Heart right ventricle (tissue), 16 donors: ENCODE measurements around the gene CHPF2. TPM values are rescaled to one million over a fixed set of nuclear protein-coding genes. Genes with fewer than 3 reads are reported as not detected.

Experiments
- ATAC-seq, 8 donors: fragments of 200-7000 bp; cut with Tn5 transposase; one replicate each; pipeline ENCODE4 v1.9.1; 2020; ENCODE audit warnings: mild to moderate bottlenecking in 8 of 8, moderate library complexity in 8 of 8, moderate number of reproducible peaks in 1 of 8
- DNase-seq, 2 donors: peaks; one replicate each; pipeline ENCODE4 v3.0.0-alpha.2; 2020
- H3K27ac ChIP-seq, 10 donors: fragments of 200-600 bp; sonication (generic) in 2 of 10; one replicate each; pipeline versions ENCODE4 v1.5.0 to v1.8.0; 2020 to 2022; ENCODE audit warnings: mild to moderate bottlenecking in 3 of 10
- H3K27me3 ChIP-seq, 7 donors: fragments of 200-600 bp; one replicate each; pipeline ENCODE4 v1.8.0; 2021 to 2022; ENCODE audit warnings: mild to moderate bottlenecking in 2 of 7
- H3K36me3 ChIP-seq, 9 donors: fragments of 200-600 bp; sonication (generic) in 1 of 9; one replicate each; pipeline versions ENCODE4 v1.5.0 to v1.8.0; 2020 to 2022; ENCODE audit warnings: mild to moderate bottlenecking in 2 of 9
- H3K4me1 ChIP-seq, 9 donors: fragments of 200-600 bp; sonication (generic) in 1 of 9; one replicate each; pipeline versions ENCODE4 v1.5.0 to v1.8.0; 2020 to 2022; ENCODE audit warnings: mild to moderate bottlenecking in 4 of 9
- H3K4me3 ChIP-seq, 10 donors: fragments of 200-600 bp; sonication (generic) in 2 of 10; one replicate each; pipeline versions ENCODE4 v1.5.0 to v1.8.0; 2020 to 2022; ENCODE audit warnings: mild to moderate bottlenecking in 7 of 10, moderate library complexity in 2 of 10
- H3K9me3 ChIP-seq, 11 donors: fragments of 200-600 bp in 10 of 11; sonication (generic) in 2 of 11; one replicate each; pipeline versions ENCODE4 v1.5.0 to v1.8.0; 2013 to 2022; ENCODE audit warnings: mild to moderate bottlenecking in 2 of 11, control low read depth in 1 of 11, moderate library complexity in 1 of 11
- WGBS, 2 donors: extraction: QIAGEN DNeasy Blood & Tissue Kit; methylation state at CpG; one replicate each; pipeline ENCODE4 v1.1.7; 2013; ENCODE audit warnings: inconsistent platforms in 1 of 2; 5-methylcytosine and 5-hydroxymethylcytosine counted together
- intact Hi-C, 10 donors: fragments of 100-400 bp; cut with DNase I; formaldehyde crosslinking; loops; one replicate each; pipeline versions ENCODE4 v1.11.1 to v1.14.2; 2022
- polyA plus RNA-seq, 2 donors: library from polyadenylated mRNA; stranded (reverse); fragments of 200-250 nt; gene quantifications; one replicate each; pipeline ENCODE4 v1.2.3, GENCODE V29; 2013
- total RNA-seq, 10 donors: library from RNA; stranded (reverse); fragmentation: NEBNext Ultra II Directional in 3 of 10; extraction: Animal tissue kit (Norgen Biotek cat#: 25700) in 3 of 10; gene quantifications; one replicate each; pipeline versions ENCODE4 v1.2.1 to v1.2.4, GENCODE V29; 2021 to 2023
- TF ChIP-seq, protein P1 (sequence below), 9 donors: fragments of 200-600 bp; sonication (generic) in 2 of 9; IDR thresholded peaks; one replicate each; pipeline versions ENCODE4 v1.5.0 to v1.8.0; 2021 to 2022; ENCODE audit warnings: antibody characterized with exemption in 9 of 9, mild to moderate bottlenecking in 5 of 9, moderate library complexity in 1 of 9
- donor health status: Arrhythmogenic right ventricular cardiomyopathy.
- donor health status: ischemic (EF 13 %, LVEDD 7.1; RV severe dilation, severe dysfunction).
- donor health status: healthy with polysubstance abuse.
- donor health status: DM: no; HTN: yes; CAD: no.
- donor health status: DM: no; HTN: no; CAD: no.
- donor health status: ischemic (EF 25% LVEDD 6.9; RV normal size, moderate dysfunction).
- donor health status: ischemic (EF 25% LVEDD 5.7; RV mildly dilated, moderate dysfunction).
- donor health status: healthy.
- donor health status: DM: yes; HTN: yes; CAD: no.
- donor health status: Ischemic cardiomyopathy.
- donor health status: ischemic (EF 35%, LVEDD 5.7; RV mildly dilated, moderate dysfunction).
- donor health status: nonischemic (EF 11% LVEDD 7.7; RV severe dilation, severe dysfunction).
- donor health status: DM: yes; HTN: yes; CAD: no.
- donor health status: PGD.
- donor health status: ischemic (EF 29% LVEDD 5.4; RV normal size, mild dysfunction).
- donor health status: nonischemic (EF 23%, LVEDD 6.1; RV moderate dilation, normal function).

Gene CHPF2
- total and polyA plus RNA-seq, 12 donors, result 12.1 to 22.4 (median 18.5) TPM

DNA sequence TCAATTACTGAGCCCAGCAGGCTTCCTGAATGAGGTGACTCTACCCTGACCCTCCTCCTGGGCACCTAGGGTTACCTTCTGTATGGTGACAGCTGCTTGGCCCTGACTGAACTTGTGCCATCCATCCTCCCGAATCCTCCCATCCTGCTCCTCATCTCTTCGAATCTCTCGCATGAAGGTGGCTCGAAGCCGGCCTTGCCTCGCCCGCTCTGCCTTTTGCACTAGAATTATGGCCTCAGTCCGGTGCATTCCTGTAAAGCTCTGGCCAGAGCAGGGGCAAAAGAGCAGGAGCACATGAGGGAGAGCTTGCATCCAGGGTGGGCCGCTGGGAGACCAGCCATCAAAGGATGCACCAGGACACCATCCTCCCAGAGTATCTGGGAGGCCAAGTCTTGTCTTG, 29.4 kb upstream of the CHPF2 start:
- DNase-seq, result no peak
- intact Hi-C loops, result no loop called here
- peaks cover 10 to 36% (median 15%) of the 10 kb centered on the region in 7 donors for H3K27me3 ChIP-seq
- no peak overlapping the region for H3K4me3 ChIP-seq
- TF ChIP-seq, protein P1, sequence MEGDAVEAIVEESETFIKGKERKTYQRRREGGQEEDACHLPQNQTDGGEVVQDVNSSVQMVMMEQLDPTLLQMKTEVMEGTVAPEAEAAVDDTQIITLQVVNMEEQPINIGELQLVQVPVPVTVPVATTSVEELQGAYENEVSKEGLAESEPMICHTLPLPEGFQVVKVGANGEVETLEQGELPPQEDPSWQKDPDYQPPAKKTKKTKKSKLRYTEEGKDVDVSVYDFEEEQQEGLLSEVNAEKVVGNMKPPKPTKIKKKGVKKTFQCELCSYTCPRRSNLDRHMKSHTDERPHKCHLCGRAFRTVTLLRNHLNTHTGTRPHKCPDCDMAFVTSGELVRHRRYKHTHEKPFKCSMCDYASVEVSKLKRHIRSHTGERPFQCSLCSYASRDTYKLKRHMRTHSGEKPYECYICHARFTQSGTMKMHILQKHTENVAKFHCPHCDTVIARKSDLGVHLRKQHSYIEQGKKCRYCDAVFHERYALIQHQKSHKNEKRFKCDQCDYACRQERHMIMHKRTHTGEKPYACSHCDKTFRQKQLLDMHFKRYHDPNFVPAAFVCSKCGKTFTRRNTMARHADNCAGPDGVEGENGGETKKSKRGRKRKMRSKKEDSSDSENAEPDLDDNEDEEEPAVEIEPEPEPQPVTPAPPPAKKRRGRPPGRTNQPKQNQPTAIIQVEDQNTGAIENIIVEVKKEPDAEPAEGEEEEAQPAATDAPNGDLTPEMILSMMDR (IDR thresholded peaks at IDR 0.05), result no peak
- peaks cover 0 to 8% (median 0%) of the 10 kb centered on the region in 9 donors for H3K4me1 ChIP-seq
- H3K9me3 ChIP-seq, result no peaks in the 10 kb centered on the region
- no peak for ATAC-seq
- 95 to 96% methylated on average over 9 of the region's 9 CpGs for WGBS, 2 donors
- no peak overlapping the region for H3K27ac ChIP-seq
- H3K36me3 ChIP-seq, result no peaks in the 10 kb centered on the region

DNA sequence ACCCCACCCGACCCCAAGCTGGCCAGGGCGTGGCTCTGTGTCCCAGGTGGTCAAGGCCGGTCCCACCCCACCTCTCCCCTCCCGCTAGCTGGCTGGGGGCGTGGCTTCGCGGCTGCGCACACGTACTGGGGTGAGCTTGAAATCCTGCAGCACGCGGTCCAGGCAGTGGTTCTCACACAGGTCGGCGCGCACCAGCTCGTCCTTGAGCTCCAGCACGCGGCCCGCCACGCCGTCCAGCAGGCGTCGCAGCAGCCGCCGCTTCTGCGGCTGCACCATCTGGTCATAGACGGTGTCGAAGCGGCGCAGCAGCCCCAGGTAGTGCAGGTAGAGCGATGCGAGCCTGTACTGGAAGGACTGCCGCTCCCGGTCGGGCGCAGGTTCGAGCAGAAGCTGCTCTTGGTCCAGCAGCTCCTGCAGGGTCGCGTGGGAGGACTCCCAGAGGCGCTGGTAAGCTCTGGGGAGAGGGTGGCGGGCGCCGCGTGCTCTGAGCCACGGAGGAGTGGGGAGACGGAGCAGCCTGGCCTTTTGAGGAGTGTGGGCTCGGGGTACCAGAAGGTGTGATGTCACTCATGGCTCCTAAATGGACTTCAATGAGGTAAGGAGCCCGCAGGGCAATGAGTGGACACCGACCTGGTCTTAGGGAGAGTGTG, 27.8 kb upstream of the CHPF2 start:
- Histone ChIP-seq H3K27me3 (peaks cover 10 to 36% (median 15%) of the 10 kb centered on the region in 7 donors), H3K4me1 (peaks cover 0 to 5% (median 0%) of the 10 kb centered on the region in 9 donors), H3K9me3 (no peaks in the 10 kb centered on the region), H3K36me3 (no peaks in the 10 kb centered on the region), H3K4me3 (no peak overlapping the region), H3K27ac (no peak overlapping the region)
- ATAC-seq, result peak in 1 of 8 donors; percentile 43
- DNase-seq, result no peak
- TF ChIP-seq, protein P1 (IDR thresholded peaks at IDR 0.05), result no peak
- WGBS, 2 donors, result 63 to 71% methylated on average over 46 to 48 of the region's 48 CpGs
- intact Hi-C loops, result no loop called here

DNA sequence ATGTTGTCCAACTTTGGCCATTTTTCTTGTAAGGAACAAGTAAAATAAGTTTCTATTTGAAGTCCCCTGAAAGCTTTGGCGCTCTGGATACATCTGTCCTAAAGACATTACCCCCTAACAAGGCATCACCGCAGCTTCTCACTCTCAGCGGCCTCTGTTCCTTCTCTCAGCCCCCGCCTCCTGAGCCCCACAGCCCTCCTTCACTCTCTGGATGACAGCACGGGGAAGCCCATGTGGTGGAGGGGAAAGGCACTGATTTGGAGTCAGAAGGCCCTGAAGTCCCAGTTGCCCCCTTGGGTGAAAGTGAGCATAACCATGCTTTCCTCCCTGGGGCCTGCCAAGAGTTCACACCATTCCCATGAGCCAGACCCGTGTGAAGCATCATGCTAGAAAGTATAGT, 26.6 kb upstream of the CHPF2 start:
- TF ChIP-seq, protein P1 (IDR thresholded peaks at IDR 0.05), result no peak
- intact Hi-C loops, result no loop called here
- Histone ChIP-seq H3K9me3 (no peaks in the 10 kb centered on the region), H3K27ac (no peak overlapping the region), H3K36me3 (no peaks in the 10 kb centered on the region), H3K4me3 (no peak overlapping the region), H3K4me1 (no peaks in the 10 kb centered on the region), H3K27me3 (peaks cover 10 to 30% (median 14%) of the 10 kb centered on the region in 7 donors)
- WGBS, 2 donors, result 69 to 71% methylated on average over 6 of the region's 6 CpGs
- ATAC-seq, result no peak
- no peak for DNase-seq

DNA sequence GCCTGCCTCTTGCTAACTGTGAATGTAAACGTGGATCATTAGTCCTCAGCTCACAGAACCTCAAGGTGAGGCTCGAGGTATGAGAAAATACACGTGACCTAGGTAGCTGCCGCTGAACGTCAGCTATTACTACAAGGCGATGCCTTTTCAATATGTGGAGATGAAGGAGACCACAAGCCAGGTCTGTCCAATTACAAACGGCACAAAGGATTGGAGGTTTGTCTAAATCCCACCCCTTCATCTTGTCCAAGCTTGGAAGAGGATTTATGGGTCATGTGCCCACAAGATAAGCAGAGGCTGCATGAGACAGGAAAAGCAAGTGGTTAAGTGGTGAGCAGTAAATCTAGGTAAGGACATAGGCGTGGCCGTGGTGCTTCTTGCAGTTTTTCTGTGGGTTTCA, 25.4 kb upstream of the CHPF2 start:
- H3K27ac ChIP-seq, result no peak overlapping the region
- peaks cover 0 to 3% (median 0%) of the 10 kb centered on the region in 9 donors for H3K36me3 ChIP-seq
- H3K27me3 ChIP-seq, result peaks cover 10 to 30% (median 14%) of the 10 kb centered on the region in 7 donors
- no peaks in the 10 kb centered on the region for H3K4me1 ChIP-seq
- ATAC-seq, result no peak
- intact Hi-C loops, result no loop called here
- H3K4me3 ChIP-seq, result no peak overlapping the region
- H3K9me3 ChIP-seq, result no peaks in the 10 kb centered on the region
- WGBS, 2 donors, result 66 to 73% methylated on average over 9 of the region's 9 CpGs
- no peak for DNase-seq
- TF ChIP-seq, protein P1 (IDR thresholded peaks at IDR 0.05), result no peak
